ENCODE measurements around the gene KCNJ10. TPM values are rescaled to one million over a fixed set of nuclear protein-coding genes. Genes with fewer than 3 reads are reported as not detected.

Gene KCNJ10
- total RNA-seq, 1 donor from 2014 or later, result 0.12 TPM

GRCh38 chr1:159949981-159950381, 120.0 kb downstream of the KCNJ10 start:
- Mint-ChIP-seq H3K4me1 (ENCODE audit: low read depth) (peaks cover 11% of the 10 kb centered on the region), H3K27ac (peak overlapping the region; percentile 28), H3K36me3 (ENCODE audit: insufficient read depth) (no peaks in the 10 kb centered on the region), H3K9me3 (ENCODE audit: low read depth) (no peaks in the 10 kb centered on the region), H3K4me3 (ENCODE audit: low read depth) (no peak overlapping the region), H3K27me3 (peaks cover 45% of the 10 kb centered on the region)
- DNase-seq (ENCODE audit: low spot score, unreplicated experiment), result no peak
- TF ChIP-seq, protein P1, sequence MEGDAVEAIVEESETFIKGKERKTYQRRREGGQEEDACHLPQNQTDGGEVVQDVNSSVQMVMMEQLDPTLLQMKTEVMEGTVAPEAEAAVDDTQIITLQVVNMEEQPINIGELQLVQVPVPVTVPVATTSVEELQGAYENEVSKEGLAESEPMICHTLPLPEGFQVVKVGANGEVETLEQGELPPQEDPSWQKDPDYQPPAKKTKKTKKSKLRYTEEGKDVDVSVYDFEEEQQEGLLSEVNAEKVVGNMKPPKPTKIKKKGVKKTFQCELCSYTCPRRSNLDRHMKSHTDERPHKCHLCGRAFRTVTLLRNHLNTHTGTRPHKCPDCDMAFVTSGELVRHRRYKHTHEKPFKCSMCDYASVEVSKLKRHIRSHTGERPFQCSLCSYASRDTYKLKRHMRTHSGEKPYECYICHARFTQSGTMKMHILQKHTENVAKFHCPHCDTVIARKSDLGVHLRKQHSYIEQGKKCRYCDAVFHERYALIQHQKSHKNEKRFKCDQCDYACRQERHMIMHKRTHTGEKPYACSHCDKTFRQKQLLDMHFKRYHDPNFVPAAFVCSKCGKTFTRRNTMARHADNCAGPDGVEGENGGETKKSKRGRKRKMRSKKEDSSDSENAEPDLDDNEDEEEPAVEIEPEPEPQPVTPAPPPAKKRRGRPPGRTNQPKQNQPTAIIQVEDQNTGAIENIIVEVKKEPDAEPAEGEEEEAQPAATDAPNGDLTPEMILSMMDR (IDR thresholded peaks at IDR 0.05; ENCODE audit: unreplicated experiment), result no peak

GRCh38 chr1:159949123-159949522, 120.8 kb downstream of the KCNJ10 start:
- peaks cover 19% of the 10 kb centered on the region for H3K4me1 Mint-ChIP-seq (ENCODE audit: low read depth)
- H3K27ac Mint-ChIP-seq, result peak overlapping the region; percentile 67
- no peak for DNase-seq (ENCODE audit: low spot score, unreplicated experiment)
- TF ChIP-seq, protein P1 (IDR thresholded peaks at IDR 0.05; ENCODE audit: unreplicated experiment), result no peak
- H3K36me3 Mint-ChIP-seq (ENCODE audit: insufficient read depth), result no peaks in the 10 kb centered on the region
- no peak overlapping the region for H3K4me3 Mint-ChIP-seq (ENCODE audit: low read depth)
- no peaks in the 10 kb centered on the region for H3K9me3 Mint-ChIP-seq (ENCODE audit: low read depth)
- peaks cover 41% of the 10 kb centered on the region for H3K27me3 Mint-ChIP-seq

Other genes with a start within 250 kb of the KCNJ10 start
- not detected in 2 replicates for gene SLAMF8, start 243.3 kb downstream of the KCNJ10 start, total RNA-seq
- 0.20 TPM in 1 of 2 replicates, not detected in the other for gene VSIG8, start 207.5 kb downstream of the KCNJ10 start, total RNA-seq
- 0.74 and 1.0 TPM in 2 replicates for gene CFAP45, start 170.0 kb downstream of the KCNJ10 start, total RNA-seq
- gene TAGLN2, start 144.7 kb downstream of the KCNJ10 start, total RNA-seq, result 153 and 159 TPM in 2 replicates
- gene IGSF9, start 124.5 kb downstream of the KCNJ10 start, total RNA-seq, result 68.2 and 68.6 TPM in 2 replicates
- gene SLAMF9, start 115.9 kb downstream of the KCNJ10 start, total RNA-seq, result not detected in 2 replicates
- gene PIGM, start 38.2 kb downstream of the KCNJ10 start, total RNA-seq, result 11.4 and 12.2 TPM in 2 replicates
- gene KCNJ9, start 11.4 kb upstream of the KCNJ10 start, total RNA-seq, result not detected in 2 replicates
- 39.4 and 40.0 TPM in 2 replicates for gene IGSF8, start 28.5 kb upstream of the KCNJ10 start, total RNA-seq
- 0.11 TPM in 1 of 2 replicates, not detected in the other for gene ATP1A2, start 45.6 kb upstream of the KCNJ10 start, total RNA-seq
- not detected in 2 replicates for gene ATP1A4, start 81.4 kb upstream of the KCNJ10 start, total RNA-seq
- gene CASQ1, start 120.4 kb upstream of the KCNJ10 start, total RNA-seq, result not detected in 2 replicates
- 31.2 and 37.6 TPM in 2 replicates for gene PEA15, start 135.2 kb upstream of the KCNJ10 start, total RNA-seq
- gene DCAF8, start 192.4 kb upstream of the KCNJ10 start, total RNA-seq, result 167 and 172 TPM in 2 replicates
- 73.8 and 74.8 TPM in 2 replicates for gene PEX19, start 215.0 kb upstream of the KCNJ10 start, total RNA-seq